ENCODE results near the gene SLC40A1.

- TF ChIP-seq POLR2AphosphoS5 (IDR thresholded peaks at IDR 0.05; ENCODE audit: borderline replicate concordance, low read depth, low read length), result no peak
- TF ChIP-seq EZH2 (IDR thresholded peaks at IDR 0.05), result no peak
- no peak for TF ChIP-seq FOXP2 (optimal IDR thresholded peaks at IDR 0.05; ENCODE audit: control extremely low read depth, extremely low read length, insufficient read depth)
Measured at GRCh38 chr2:189528617-189529016, 52.0 kb downstream of the SLC40A1 start.
